ENCODE results near the gene TPRKB.
"Not testable (repeated sequence)": the region's sequence is repeated elsewhere in the genome, so short reads cannot be mapped to it uniquely, and the experiment has no call there.

GRCh38 chr2:73783402-73783801, 46.3 kb upstream of the TPRKB start:
- not testable (repeated sequence) for TF ChIP-seq CTCF, POLR2A (IDR thresholded peaks at IDR 0.05)

Data from lower leg skin (tissue), 3 donors.